NCI-H1694 (cell line): ENCODE results near the gene SPAG16.

Experiments used
- DNase-seq: peaks from one replicate; lab custom pipeline; 2025; lab: John Stamatoyannopoulos, UW

SPAG16 gene

DNA sequence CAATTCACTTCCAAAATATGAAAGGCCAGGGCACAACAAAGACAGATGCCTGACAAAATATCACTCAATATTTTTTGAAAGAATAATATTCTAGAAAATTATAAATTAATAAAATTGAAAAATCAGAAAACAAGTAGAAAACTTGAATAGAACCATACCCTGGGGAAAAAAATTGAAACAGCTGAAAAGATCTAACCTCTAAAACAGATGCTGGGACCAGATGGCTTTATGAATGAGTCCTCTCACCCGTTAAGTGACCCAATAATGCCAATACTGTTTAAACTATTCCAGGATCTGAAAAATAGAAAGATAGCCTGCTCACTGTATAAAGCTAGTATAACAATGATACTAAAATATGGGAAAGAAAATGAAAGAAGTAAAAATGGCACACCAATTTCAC is 804.3 kb downstream of the SPAG16 start:
- peak; percentile 78 for DNase-seq

GRCh38 chr2:214096208-214096715 is 812.0 kb downstream of the SPAG16 start:
- DNase-seq = no peak

DNA sequence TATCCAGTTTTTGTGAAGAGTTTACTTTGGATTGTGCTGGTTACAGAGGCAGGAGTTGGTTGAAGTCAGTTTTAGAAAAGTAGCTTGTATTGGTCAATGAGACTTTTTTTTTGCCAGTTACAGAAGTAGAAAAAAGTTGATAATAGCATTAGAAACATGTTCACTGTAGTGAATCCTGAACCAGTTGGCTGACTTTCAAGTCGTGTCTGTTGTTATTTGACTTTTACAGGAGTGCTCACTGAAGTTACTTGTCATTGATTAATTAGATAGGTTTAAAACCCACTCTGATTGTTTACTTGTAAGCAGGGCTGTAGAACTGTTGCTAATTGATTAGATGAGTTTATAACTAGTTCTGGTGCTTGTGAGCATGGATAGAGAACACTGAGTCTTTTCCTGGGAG is 814.5 kb downstream of the SPAG16 start:
- no peak for DNase-seq

DNA sequence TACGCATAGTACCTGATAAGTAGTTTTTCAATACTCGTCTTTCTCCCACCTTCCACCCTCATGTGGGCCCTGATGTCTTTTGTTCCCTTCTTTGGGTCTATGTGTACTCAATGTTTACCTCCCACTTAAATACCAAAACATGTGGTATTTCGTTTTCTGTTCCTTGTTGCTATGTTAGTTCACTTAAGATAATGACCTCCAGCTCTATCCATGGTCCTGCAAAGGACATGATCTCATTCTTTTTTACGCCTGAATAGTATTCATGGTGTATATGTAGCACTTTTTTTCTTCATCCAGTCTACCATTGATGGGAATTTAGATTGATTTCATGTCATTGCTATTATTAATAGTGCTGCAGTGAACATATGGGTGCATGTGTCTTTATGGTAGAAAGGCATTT is 816.2 kb downstream of the SPAG16 start:
- DNase-seq = no peak

DNA sequence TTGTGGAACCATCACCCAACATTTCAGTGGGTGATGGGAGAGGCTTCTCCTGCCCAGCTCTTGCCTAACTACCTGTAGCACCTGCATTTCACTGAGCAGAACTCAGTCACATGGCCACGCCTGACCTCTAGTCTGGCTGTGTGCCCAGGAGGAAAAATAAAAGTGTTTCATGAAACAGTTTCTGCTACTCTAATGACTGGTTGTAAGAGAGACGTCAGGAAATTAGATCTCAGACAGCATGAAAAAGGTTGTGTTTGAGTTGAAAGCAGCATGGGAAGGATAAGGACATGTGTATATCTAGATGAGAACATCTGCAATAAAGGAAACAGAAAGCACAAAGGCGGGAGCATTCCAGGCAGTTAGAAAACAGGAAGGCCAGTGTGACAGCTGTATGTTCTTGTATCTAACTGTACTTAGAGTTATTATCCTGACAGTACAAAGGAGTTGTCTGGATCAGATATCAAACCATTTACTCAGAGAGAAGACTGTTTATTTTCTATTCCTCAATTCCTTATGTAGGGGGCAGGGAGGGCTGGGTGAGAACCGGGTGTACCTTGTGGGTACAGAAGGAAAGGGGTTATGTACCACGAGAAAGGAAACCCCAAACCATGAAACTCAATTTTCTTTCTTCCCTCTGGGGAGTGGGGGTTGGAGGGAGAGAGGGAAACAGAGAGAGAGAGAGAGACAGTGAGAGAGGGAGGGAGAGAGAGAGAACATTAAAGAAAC is 819.2 kb downstream of the SPAG16 start:
- DNase-seq = no peak

GRCh38 chr2:214104219-214104618 is 820.0 kb downstream of the SPAG16 start:
- DNase-seq = no peak

GRCh38 chr2:214104967-214105366 is 820.7 kb downstream of the SPAG16 start:
- DNase-seq = no peak

DNA sequence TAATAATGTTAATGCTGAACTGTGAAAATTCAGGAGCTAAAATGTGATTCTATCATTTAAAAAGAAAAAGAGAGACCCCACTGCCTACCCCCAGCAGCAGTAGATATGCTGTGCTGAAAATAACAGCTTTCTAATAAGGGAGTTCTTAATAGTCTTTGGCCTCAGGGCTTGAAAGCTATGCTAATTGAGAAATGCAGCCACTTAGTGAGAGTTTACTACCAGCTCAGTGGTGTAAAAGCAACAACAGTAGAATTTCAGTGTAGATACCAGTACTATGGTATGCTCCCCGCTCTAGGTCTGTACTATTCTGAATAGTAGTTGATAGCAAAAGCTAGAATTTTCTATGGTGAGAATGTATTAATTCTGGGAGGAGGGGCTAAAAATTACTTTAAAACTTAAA is 823.5 kb downstream of the SPAG16 start:
- no peak for DNase-seq

DNA sequence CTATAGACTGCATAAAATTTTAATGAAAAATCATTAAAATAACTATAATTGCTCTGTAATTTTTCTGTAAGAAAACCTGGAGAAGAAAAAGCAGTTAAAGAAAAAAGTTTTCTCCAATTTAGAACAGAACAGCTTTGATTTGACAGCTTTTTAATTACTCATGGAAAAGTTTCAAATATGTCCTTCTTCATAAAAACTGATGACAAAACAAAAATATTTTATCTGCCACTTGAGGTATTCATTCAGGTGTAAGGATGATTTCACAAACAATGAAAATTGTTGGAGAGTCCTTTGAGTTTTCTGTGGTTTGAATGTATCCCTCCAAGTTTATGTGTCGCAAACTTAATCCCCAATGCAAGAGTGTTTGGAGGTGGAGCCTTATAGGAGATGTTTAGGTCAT is 824.3 kb downstream of the SPAG16 start:
- no peak for DNase-seq

DNA sequence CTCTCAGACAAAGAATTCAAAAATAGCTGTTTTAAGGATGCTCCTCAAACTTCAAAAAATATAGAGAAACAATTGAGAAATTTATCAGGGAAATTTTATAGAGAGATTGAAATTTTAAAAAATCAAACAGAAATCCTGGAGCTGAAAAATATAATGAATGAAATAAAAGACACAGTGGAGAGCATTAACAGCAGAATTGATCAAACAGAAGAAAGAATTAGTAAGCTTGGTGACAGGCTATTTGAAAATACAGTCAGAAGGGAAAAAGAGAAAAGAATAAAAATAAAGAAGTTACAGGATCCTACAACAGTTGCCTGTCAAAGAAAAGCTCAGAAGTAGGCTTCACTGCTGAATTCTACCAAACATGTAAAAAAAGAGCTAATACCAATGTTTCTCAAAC is 832.8 kb downstream of the SPAG16 start:
- no peak for DNase-seq

GRCh38 chr2:214126135-214126534 is 841.9 kb downstream of the SPAG16 start:
- DNase-seq = no peak

- no peak for DNase-seq
These were observed 842.9 kb downstream of the SPAG16 start for GRCh38 chr2:214127170-214127569.

GRCh38 chr2:214127571-214127970 is 843.3 kb downstream of the SPAG16 start:
- no peak for DNase-seq

GRCh38 chr2:214128040-214128439 is 843.8 kb downstream of the SPAG16 start:
- no peak for DNase-seq

DNA sequence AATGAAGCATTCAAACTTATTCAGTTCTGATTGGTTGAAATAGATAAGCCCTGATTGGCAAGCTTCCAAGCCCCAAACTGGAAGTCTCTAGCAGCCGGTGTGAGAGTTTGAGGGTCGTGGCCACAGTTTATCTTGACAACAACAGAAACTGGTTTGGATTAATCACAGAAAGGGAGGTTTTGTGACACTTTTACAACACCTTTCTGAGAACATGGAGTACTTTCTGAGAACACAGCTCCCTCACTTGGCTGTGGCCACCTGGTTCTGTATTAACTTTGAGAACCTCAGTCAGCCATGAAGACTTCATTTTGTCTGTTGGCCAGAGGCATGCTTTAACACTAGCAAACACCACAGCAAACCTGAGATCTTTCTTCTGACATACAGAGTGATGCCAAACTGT is 845.9 kb downstream of the SPAG16 start:
- DNase-seq = no peak

- no peak for DNase-seq
These were observed 851.7 kb downstream of the SPAG16 start for GRCh38 chr2:214135966-214136365.

DNA sequence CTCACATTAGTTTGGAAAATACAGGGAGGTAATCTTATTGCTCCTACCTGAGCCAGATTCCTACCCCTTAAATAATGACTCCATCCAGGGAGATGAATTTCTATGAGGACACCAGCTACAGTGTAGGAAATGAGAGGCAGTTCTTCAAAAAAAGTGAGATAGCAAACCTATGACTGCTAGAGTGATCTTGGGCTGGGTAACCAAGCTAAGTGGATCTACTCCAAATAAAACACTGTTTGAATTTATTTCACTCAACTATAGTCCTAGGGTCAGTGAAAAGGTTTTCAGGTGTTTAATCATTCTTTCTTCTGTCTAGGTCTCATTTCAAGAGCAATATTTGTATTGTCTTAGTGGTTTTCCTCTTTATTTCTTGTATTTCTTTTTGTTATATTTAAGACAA is 854.5 kb downstream of the SPAG16 start:
- no peak for DNase-seq

- DNase-seq = no peak
These were observed 855.5 kb downstream of the SPAG16 start for GRCh38 chr2:214139630-214140284.

GRCh38 chr2:214156971-214157370 is 872.7 kb downstream of the SPAG16 start:
- DNase-seq = no peak

- no peak for DNase-seq
These were observed 874.6 kb downstream of the SPAG16 start for GRCh38 chr2:214158851-214159250.

DNA sequence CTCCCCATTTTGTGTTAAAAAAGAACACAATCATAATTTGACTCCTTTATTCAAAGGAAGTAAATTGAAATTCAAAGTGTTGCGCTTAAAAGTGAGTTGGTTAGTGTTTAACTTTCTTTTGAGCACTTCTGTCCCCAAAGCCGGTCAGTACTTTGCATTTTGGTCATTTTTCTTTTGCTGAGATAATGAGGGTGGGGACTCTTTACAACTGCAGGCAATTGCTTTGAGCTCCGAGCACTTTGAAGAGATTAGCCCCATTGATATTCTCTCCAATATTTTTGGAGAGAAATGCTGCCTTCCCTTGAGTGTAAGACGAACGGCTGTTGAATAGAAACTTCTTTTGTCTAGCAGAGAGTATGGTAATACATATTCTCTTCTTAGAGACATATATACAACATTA is 885.0 kb downstream of the SPAG16 start:
- DNase-seq = no peak

GRCh38 chr2:214169736-214170135 is 885.5 kb downstream of the SPAG16 start:
- DNase-seq = no peak

- no peak for DNase-seq
These were observed 890.3 kb downstream of the SPAG16 start for GRCh38 chr2:214174563-214174962.

DNA sequence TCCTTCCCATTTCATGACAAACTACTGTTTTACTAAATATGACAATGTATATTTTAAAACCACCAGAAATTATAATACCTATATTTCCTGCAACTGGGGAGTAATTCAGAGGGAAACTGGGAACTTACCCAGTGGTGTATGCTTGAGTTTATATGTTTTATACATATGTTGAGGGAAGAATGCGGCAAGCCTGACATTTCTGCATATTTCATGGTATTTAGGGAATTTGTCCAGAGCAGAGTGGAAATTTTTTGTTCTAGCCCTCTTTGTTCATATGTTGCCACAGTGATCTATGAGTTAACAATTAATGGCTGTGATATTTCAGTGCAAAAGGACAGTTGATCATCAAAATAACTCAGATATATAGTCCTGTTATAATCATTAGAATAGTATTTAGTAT is 895.8 kb downstream of the SPAG16 start:
- DNase-seq = no peak
